ENCODE data around the gene SERPINA10. TPM values are rescaled to one million over a fixed set of nuclear protein-coding genes. Genes with fewer than 3 reads are reported as not detected.

The SERPINA10 gene
- total and polyA plus RNA-seq, 2 of the 13 experiments (the other 11 are each of a cell fraction or from before 2014, with no cell fraction given): 20.1 to 20.2 TPM

DNA sequence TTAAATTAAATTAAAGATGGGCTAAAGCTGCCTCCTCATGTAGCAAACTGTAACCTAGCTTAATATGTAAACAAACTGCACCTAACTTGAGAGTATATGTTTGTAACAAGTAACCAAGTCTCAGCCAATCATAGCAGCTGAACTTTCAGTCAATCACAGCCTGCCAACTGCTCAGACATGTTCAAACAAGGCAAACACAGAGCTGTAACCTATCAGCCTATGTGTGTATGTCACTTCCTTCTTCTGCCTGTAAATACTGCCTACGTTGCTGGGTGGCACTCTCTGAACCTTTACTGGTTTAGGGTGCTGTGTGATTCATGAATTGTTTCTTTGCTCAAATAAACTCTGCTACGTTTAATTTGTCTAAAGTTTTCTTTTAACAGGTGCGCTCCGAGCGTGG lies 27.2 kb upstream of the SERPINA10 start (continued):
- TF ChIP-seq, protein P1, sequence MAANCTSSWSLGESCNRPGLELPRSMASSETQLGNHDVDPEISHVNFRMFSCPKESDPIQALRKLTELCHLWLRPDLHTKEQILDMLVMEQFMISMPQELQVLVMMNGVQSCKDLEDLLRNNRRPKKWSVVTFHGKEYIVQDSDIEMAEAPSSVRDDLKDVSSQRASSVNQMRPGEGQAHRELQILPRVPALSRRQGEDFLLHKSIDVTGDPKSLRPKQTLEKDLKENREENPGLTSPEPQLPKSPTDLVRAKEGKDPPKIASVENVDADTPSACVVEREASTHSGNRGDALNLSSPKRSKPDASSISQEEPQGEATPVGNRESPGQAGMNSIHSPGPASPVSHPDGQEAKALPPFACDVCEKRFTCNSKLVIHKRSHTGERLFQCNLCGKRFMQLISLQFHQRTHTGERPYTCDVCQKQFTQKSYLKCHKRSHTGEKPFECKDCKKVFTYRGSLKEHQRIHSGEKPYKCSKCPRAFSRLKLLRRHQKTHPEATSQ (CRISPR knock-in tag; IDR thresholded peaks at IDR 0.05; ENCODE audit: borderline replicate concordance): no peak
- TF ChIP-seq, protein P2, sequence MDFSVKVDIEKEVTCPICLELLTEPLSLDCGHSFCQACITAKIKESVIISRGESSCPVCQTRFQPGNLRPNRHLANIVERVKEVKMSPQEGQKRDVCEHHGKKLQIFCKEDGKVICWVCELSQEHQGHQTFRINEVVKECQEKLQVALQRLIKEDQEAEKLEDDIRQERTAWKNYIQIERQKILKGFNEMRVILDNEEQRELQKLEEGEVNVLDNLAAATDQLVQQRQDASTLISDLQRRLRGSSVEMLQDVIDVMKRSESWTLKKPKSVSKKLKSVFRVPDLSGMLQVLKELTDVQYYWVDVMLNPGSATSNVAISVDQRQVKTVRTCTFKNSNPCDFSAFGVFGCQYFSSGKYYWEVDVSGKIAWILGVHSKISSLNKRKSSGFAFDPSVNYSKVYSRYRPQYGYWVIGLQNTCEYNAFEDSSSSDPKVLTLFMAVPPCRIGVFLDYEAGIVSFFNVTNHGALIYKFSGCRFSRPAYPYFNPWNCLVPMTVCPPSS (IDR thresholded peaks at IDR 0.05): no peak
- TF ChIP-seq ZNF382 (CRISPR knock-in tag; IDR thresholded peaks at IDR 0.05; ENCODE audit: borderline replicate concordance): no peak
- TF ChIP-seq PPARG (CRISPR knock-in tag; conservative IDR thresholded peaks at IDR 0.05): no peak
- no peak for TF ChIP-seq PITX1 (CRISPR knock-in tag; IDR thresholded peaks at IDR 0.05)
- TF ChIP-seq MBD4 (IDR thresholded peaks at IDR 0.05; ENCODE audit: borderline replicate concordance, low read length): no peak
- no peak for TF ChIP-seq NONO (IDR thresholded peaks at IDR 0.05)
- TF ChIP-seq NONO (CRISPR knock-in tag; conservative IDR thresholded peaks at IDR 0.05): no peak
- TF ChIP-seq FOXK2 (IDR thresholded peaks at IDR 0.05): 0 out of 2 replicates have a peak, but pooled peaks have one; percentile 12
- no peak for TF ChIP-seq PCBP2 (optimal IDR thresholded peaks at IDR 0.05; ENCODE audit: low read depth, low read length, poor library complexity, severe bottlenecking)
- no peak for TF ChIP-seq FOXJ3 (CRISPR knock-in tag; IDR thresholded peaks at IDR 0.05; ENCODE audit: borderline replicate concordance)
- TF ChIP-seq ZKSCAN8 (CRISPR knock-in tag; IDR thresholded peaks at IDR 0.05; ENCODE audit: borderline replicate concordance): no peak
- TF ChIP-seq, protein P3, sequence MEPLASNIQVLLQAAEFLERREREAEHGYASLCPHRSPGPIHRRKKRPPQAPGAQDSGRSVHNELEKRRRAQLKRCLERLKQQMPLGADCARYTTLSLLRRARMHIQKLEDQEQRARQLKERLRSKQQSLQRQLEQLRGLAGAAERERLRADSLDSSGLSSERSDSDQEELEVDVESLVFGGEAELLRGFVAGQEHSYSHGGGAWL (CRISPR knock-in tag; IDR thresholded peaks at IDR 0.05): no peak
- TF ChIP-seq ZBTB7A (CRISPR knock-in tag; IDR thresholded peaks at IDR 0.05): no peak
- peak; percentile 70; the same call in 1 of the 2 replicates for TF ChIP-seq FOXK1 (CRISPR knock-in tag; IDR thresholded peaks at IDR 0.05; ENCODE audit: borderline replicate concordance, low read depth)
- TF ChIP-seq ZMYM3 (CRISPR knock-in tag; IDR thresholded peaks at IDR 0.05): no peak
- TF ChIP-seq, protein P4, sequence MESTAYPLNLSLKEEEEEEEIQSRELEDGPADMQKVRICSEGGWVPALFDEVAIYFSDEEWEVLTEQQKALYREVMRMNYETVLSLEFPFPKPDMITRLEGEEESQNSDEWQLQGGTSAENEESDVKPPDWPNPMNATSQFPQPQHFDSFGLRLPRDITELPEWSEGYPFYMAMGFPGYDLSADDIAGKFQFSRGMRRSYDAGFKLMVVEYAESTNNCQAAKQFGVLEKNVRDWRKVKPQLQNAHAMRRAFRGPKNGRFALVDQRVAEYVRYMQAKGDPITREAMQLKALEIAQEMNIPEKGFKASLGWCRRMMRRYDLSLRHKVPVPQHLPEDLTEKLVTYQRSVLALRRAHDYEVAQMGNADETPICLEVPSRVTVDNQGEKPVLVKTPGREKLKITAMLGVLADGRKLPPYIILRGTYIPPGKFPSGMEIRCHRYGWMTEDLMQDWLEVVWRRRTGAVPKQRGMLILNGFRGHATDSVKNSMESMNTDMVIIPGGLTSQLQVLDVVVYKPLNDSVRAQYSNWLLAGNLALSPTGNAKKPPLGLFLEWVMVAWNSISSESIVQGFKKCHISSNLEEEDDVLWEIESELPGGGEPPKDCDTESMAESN (CRISPR knock-in tag; conservative IDR thresholded peaks at IDR 0.05): no peak
- no peak for TF ChIP-seq ZBTB7B (CRISPR knock-in tag; IDR thresholded peaks at IDR 0.05)
- no peak for TF ChIP-seq NBN (conservative IDR thresholded peaks at IDR 0.05)
- no peak for TF ChIP-seq NR1H2 (CRISPR knock-in tag; IDR thresholded peaks at IDR 0.05; ENCODE audit: borderline replicate concordance, low read depth)
- TF ChIP-seq ZNF431 (CRISPR knock-in tag; IDR thresholded peaks at IDR 0.05; ENCODE audit: borderline replicate concordance, low read depth): no peak
- no peak for TF ChIP-seq ZNF816 (CRISPR knock-in tag; IDR thresholded peaks at IDR 0.05; ENCODE audit: borderline replicate concordance)
- TF ChIP-seq SPEN (CRISPR knock-in tag; IDR thresholded peaks at IDR 0.05; ENCODE audit: low read depth): peak; percentile 54; the same call in 1 of the 2 replicates
- no peak for TF ChIP-seq HIVEP1 (CRISPR knock-in tag; IDR thresholded peaks at IDR 0.05)
- no peak for TF ChIP-seq MTF2 (CRISPR knock-in tag; IDR thresholded peaks at IDR 0.05; ENCODE audit: borderline replicate concordance)

Data from HepG2 (cell line).